Epithelial cell of umbilical artery (primary cell): ENCODE data around the gene MRTFA. TPM values are rescaled to one million over a fixed set of nuclear protein-coding genes. Genes with fewer than 3 reads are reported as not detected.

Source experiments
- total RNA-seq: library from RNA; depleted of rRNA; stranded (reverse); fragments of >200 nt; gene quantifications from 2 replicates; pipeline ENCODE4 v1.2.3, GENCODE V29; 2014

MRTFA gene
- total RNA-seq, result 14.6 and 38.8 TPM in 2 replicates

DNA sequence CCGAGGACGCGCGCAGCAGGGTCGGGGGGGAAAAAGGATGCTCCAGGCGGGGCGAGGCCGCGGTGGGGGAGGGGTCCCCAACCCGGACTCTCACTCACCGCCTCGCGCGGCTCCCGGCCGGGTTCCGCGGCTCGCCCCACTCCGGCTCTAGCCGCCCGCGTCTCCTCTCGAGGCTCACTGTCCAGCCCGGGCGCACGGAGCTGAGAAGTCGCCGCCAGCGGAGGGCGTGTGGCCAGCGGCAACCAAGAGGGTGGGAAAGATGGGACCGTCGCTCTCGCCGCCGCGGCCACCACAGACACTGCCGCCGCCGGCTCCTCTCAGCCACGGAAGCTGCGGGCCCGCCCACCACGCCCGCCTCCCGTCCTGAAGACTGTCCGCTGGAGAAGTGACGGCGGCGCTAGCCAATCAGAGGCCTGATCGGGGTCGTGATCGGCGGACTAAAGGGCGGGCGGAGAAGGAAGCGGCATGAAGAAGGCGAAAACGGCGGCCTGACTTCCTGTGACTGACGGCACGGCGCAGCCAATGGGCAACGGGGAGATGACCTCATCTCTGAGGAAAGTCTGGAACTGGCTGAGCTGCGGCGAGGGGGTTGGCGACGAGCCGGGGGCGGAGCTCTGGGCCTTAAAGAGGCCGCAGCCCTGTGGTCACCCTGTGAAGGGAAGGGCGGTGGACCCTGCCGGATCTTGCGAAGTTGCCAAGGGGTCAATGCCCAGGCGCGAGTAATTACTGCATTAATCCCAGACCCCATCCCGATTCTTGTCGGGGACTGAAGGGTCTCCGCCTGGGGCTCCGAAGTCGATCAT is at the start of gene MRTFA:
MRTFA (minus strand) TSS at position 340 of the 803 bp plus-strand sequence.

GRCh38 chr22:40679249-40679963 is 42.9 kb upstream of the MRTFA start, which contains the start of gene MCHR1:
Gene MCHR1 (plus strand): TSS chr22:40679484. CDS start chr22:40679653, 169 bp downstream.

Other genes with a start within 250 kb of the MRTFA start
- gene MCHR1, start 42.8 kb upstream of the MRTFA start, total RNA-seq, result not detected in 2 replicates
- 18.8 and 21.1 TPM in 2 replicates for gene SLC25A17, start 182.6 kb upstream of the MRTFA start, total RNA-seq
- 173 and 236 TPM in 2 replicates for gene ST13, start 219.9 kb upstream of the MRTFA start, total RNA-seq
- gene XPNPEP3, start 220.4 kb upstream of the MRTFA start, total RNA-seq, result 6.2 and 6.5 TPM in 2 replicates
- gene DNAJB7, start 225.4 kb upstream of the MRTFA start, total RNA-seq, result not detected in 2 replicates